NCI-H1694 (cell line): Measurements from ENCODE around the gene CCDC38.
A peak's percentile ranks its signal among the peaks of the same experiment; 100 is the strongest.
"Not testable (repeated sequence)": the region's sequence is repeated elsewhere in the genome, so short reads cannot be mapped to it uniquely, and the experiment has no call there.

Experiments used
- DNase-seq: peaks from one replicate; lab custom pipeline; 2025; lab: John Stamatoyannopoulos, UW

CCDC38 gene

GRCh38 chr12:95942524-95943329, at the start of gene CCDC38:
TSS of gene CCDC38 (minus strand) at chr12:95942614. CDS start at chr12:95936509, 6,105 bp downstream.
- peak; percentile 64 for DNase-seq

- no peak for DNase-seq
Observed at GRCh38 chr12:95990136-95990535, 47.7 kb upstream of the CCDC38 start.

GRCh38 chr12:95989504-95990123, 47.2 kb upstream of the CCDC38 start:
- DNase-seq, result no peak

- no peak for DNase-seq
Observed at GRCh38 chr12:95988506-95989275, 46.3 kb upstream of the CCDC38 start.

GRCh38 chr12:95986635-95987570, 44.5 kb upstream of the CCDC38 start:
- no peak for DNase-seq

GRCh38 chr12:95984682-95985081, 42.3 kb upstream of the CCDC38 start:
- no peak for DNase-seq

- no peak for DNase-seq
Observed at GRCh38 chr12:95982602-95983001, 40.2 kb upstream of the CCDC38 start.

GRCh38 chr12:95980437-95980836, 38.0 kb upstream of the CCDC38 start:
- DNase-seq, result no peak

GRCh38 chr12:95978774-95979173, 36.4 kb upstream of the CCDC38 start:
- DNase-seq, result no peak

GRCh38 chr12:95978351-95978750, 35.9 kb upstream of the CCDC38 start:
- DNase-seq, result no peak

- DNase-seq, result no peak
Observed at GRCh38 chr12:95977764-95978305, 35.4 kb upstream of the CCDC38 start.

GRCh38 chr12:95976416-95976832, 34.0 kb upstream of the CCDC38 start:
- no peak for DNase-seq

- DNase-seq, result no peak
Observed at GRCh38 chr12:95975491-95975890, 33.1 kb upstream of the CCDC38 start.

- no peak for DNase-seq
Observed at GRCh38 chr12:95974358-95974757, 31.9 kb upstream of the CCDC38 start.

- DNase-seq, result no peak
Observed at GRCh38 chr12:95972832-95973456, 30.5 kb upstream of the CCDC38 start.

GRCh38 chr12:95970905-95971304, 28.5 kb upstream of the CCDC38 start:
- no peak for DNase-seq

GRCh38 chr12:95969116-95969515, 26.7 kb upstream of the CCDC38 start:
- DNase-seq, result not testable (repeated sequence)

GRCh38 chr12:95967301-95967700, 24.9 kb upstream of the CCDC38 start:
- DNase-seq, result no peak

- DNase-seq, result no peak
Observed at GRCh38 chr12:95966287-95966870, 24.0 kb upstream of the CCDC38 start.

GRCh38 chr12:95963096-95963495, 20.7 kb upstream of the CCDC38 start:
- no peak for DNase-seq
